Upper lobe of left lung (tissue), 4 donors: ENCODE data around the gene ZSCAN10.

Experiments
- EP300 ChIP-seq, 4 donors: sonication (generic); formaldehyde crosslinking; IDR thresholded peaks; one replicate each; pipeline ENCODE4 v1.5.1; 2017; ENCODE audit warnings: antibody characterized with exemption in 4 of 4, control low read depth in 2 of 4
- POLR2A ChIP-seq, 4 donors: fragments of 450-650 bp; IDR thresholded peaks; one replicate each; pipeline ENCODE4 v1.5.1; 2016 to 2017; ENCODE audit warnings: antibody characterized with exemption in 4 of 4, mild to moderate bottlenecking in 2 of 4

DNA sequence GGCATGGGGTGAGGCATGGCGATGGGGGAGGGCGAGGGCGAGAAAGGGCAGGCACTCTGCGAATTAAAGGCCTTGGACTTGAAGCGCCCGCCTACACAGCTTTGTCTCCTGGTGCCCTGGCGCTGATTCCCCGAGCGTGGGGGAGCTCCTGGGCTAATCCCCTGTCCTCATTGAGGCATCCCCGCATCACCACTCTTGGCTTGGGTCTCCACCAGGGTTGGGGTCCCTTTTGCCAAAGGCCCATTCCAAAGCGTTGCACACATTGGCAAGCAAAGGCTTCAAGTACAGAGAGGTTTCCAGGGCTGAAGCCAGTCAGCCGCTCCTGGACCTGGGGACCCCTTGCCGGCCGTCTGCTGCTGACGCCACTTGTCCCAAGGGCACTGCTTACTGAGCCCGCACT is 21.3 kb upstream of the ZSCAN10 start:
- TF ChIP-seq POLR2A (IDR thresholded peaks at IDR 0.05), result no peak
- no peak for TF ChIP-seq EP300 (IDR thresholded peaks at IDR 0.05)
